Activated gamma-delta T cell treated with Interleukin-2 at 50 U/mL for 16 hours (primary cell): ENCODE results near the gene DOCK10.

Source experiments
- DNase-seq: peaks from one replicate; pipeline ENCODE4 v3.0.0-alpha.2; 2020

Gene DOCK10

GRCh38 chr2:224869601-224870233 lies 172.6 kb downstream of the DOCK10 start:
- DNase-seq, result no peak

DNA sequence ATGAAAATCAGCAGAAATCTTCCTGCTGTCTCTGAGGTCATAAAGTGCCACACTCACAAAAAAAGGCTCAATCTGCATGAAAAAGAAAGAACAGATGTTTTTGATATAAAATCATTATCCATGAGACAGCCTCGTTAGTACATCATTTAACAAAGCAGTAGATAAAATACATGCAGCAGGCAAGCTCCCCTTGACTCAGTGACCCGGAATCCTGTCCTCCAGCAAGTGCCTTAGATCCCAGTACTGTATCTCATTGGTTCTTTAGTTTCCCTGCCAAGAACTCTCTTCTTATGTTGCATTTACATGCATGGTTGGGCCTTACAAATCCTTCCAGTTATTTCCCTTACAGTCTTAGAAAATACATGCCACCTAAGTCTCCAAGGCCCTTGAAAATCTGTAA lies 177.3 kb downstream of the DOCK10 start:
- no peak for DNase-seq

DNA sequence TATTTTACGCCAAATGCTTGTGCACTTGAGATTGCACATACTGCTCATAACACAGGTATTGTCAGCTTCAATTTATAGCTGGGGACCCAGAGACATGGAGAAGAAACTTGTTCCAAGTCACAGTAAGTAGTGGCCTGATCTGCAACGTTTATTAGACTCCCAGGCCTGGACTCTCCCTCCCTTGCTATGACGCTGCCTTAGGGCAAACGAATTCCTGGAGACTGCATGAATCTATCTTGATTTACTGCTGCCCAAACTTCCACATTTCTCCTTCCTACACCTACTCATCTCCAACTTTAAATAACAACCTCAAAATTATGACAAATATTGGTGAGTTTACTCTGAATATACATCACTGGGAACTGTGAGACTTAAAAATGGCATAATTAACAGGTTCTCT lies 181.0 kb downstream of the DOCK10 start:
- DNase-seq, result no peak

DNA sequence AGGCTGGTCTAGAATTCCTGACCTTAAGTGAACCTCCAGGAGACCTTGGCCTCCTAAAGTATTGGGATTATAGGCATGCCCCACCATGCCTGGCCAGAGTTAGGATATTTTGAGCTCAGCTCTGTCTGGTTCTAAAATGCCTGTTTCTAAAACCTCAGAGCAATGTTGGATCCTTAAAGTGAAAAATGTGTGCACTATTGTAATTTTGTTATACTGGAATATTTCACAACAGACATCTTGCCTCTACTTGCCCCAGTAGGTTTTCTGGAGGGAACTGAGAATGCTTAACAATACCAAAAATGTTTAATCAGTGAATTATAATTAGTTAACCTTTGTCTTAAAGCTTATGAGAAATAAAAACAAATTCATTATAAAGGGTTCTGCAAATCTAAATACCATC lies 181.5 kb downstream of the DOCK10 start:
- DNase-seq, result no peak

- no peak for DNase-seq
These were observed 190.5 kb downstream of the DOCK10 start for GRCh38 chr2:224851811-224852210.

- no peak for DNase-seq
These were observed 192.2 kb downstream of the DOCK10 start for GRCh38 chr2:224850081-224850480.

DNA sequence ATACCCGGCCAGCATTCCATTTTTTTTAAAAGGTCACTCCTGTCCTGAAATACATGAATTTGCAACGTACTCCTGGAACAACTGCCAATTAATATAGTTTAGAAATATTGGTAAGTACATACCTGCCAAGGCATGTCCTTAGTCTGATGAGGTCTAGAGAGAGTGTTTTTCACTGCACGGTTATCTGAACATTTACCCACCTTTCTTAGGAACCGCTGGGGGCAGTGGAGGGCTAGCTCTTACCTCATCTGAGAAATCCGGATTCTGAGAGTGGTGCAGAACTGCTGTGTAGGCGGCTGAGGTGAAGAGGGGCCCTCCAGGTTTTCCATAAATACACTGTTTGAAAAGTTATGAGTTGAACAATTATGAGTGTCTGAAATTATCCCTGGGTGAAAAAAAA lies 193.0 kb downstream of the DOCK10 start:
- DNase-seq, result no peak

DNA sequence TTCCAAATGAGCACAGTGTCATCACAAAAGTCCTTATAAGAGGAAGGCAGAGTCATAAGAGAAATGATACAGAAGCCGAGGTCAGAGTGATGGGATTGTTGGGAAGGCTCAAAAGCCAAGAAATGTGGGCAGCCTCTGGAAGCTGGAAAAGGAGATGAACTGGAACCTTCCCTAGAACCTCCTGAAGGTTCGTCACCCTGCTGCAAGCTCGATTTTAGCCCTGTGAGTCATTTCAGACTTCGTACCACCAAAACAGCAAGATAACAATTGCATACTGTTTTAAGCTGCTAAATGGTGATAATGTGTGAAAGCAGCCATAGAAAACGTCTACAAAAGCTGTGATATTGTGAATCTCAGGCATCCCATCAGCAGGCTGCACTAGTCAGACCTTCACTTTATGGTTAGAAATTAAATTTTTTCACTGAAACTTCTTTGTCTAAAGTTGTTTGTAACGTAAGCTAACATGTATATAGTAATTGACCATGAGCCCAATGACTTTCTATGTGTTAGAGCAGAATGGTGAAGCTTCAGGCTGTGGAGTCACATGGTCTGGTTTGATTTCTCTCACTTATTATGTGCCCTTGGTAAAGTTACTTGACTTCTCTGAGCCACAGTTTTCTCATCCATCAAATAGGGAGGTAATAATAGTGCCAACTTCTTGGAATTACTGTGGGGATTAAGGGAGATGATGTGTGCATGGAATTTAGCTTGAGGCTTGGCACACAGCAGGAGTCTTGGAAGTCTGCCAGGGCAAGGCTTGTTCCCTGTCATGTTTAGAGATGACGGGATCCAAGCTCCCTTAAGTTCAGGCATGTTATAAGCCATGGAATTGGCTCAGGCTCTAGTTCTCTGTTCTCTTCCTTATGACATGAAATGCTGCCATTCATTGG lies 194.1 kb downstream of the DOCK10 start:
- no peak for DNase-seq

DNA sequence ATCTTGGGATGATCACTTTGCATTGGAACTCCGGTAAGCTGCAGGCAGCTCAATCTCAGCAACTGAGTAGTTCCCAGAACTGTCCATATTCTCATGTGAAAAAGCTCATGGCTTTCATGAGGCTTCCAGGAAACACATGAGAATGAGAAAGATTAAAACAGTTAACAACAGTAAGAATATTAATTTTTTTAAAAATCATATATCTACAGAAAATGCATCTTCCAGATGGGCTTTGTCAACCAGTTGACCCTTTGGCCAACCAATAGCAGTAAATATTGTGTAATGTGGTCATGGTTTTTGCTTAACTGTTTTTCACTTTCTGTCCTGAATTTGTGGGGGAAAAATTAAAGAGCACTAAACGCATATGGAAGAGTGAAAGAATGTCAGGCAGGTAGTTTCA lies 194.9 kb downstream of the DOCK10 start:
- DNase-seq, result no peak

- no peak for DNase-seq
These were observed 195.6 kb downstream of the DOCK10 start for GRCh38 chr2:224846686-224847085.

DNA sequence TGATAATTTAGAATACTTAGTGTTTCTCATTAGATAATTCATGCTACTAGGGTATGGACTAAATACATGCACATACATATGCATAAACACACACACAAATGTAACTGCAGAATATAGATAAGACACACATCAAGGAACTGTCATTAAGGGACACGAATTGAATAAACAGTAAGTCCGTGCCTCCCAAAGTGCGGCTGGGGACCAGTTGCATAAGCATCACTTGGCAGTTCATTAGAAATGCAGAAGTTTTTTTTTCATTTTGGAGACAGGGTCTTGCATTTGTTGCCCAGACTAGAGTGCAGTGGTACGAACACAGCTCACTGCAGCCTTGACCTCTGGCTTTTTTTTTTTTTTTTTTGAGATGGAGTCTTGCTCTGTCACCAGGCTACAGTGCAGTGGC lies 196.1 kb downstream of the DOCK10 start:
- DNase-seq, result no peak

GRCh38 chr2:224843141-224843540 lies 199.1 kb downstream of the DOCK10 start:
- no peak for DNase-seq

DNA sequence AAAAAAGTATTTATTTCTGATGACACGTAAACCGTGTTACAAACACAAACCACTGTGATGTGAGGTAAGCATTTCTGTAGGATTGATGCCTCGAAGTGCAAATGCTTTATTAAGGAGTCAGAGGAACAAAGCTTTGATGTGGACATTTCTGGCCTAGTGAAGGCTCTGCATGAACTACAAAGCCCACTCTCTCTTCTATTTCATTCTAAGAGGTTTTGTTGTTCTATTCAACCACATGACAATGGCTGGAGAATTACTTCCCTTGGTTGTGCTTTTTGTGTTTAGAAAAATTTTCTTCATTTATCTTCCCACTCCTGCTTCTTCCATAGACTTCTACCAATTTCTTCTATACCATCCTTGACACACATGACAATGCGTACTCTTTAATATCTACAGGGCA lies 200.4 kb downstream of the DOCK10 start:
- DNase-seq, result no peak

DNA sequence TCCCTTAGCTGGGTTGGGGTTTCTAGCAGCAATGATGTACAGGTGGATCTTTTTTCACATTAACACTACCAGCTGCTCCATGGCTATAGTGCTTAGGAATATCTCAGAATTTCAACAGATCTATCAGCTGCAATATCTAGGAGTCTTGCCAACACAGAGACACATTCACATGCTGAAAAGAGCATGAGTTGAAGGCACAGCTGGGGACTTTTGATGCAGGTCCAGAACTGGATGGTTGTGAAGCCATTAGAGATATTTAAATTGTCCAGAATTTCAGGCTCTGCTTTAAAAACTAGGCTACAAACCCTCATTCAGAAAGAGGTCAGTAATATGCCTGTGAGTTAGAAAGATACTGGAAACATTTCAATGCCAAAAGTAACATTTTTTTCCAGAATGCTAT lies 203.9 kb downstream of the DOCK10 start:
- DNase-seq, result no peak

- DNase-seq, result no peak
These were observed 204.7 kb downstream of the DOCK10 start for GRCh38 chr2:224837558-224837957.

GRCh38 chr2:224837066-224837465 lies 205.2 kb downstream of the DOCK10 start:
- DNase-seq, result no peak

- no peak for DNase-seq
These were observed 206.0 kb downstream of the DOCK10 start for GRCh38 chr2:224836263-224836662.

- no peak for DNase-seq
These were observed 206.9 kb downstream of the DOCK10 start for GRCh38 chr2:224835405-224835804.

GRCh38 chr2:224833986-224834385 lies 208.3 kb downstream of the DOCK10 start:
- DNase-seq, result no peak

GRCh38 chr2:224832207-224832606 lies 210.1 kb downstream of the DOCK10 start:
- DNase-seq, result no peak

DNA sequence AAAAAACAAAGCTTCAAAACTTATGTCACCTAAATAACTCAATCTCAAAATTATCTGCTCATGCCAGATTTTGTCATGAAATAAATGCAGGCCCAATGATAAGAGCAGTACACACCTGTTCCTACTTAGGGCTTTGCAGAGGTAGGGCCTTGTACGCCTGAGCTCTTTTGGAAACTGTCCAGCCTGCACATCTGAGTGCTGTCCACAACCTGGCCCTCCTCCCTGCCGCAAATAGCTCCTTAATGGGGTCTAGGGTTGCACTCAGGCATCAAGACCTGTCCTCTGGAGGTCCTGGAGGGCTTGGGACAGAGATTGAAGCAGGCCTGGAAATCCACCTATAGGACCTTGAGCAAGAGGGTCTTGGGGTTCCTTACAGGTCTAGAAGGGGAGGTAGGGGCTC lies 210.7 kb downstream of the DOCK10 start:
- no peak for DNase-seq

DNA sequence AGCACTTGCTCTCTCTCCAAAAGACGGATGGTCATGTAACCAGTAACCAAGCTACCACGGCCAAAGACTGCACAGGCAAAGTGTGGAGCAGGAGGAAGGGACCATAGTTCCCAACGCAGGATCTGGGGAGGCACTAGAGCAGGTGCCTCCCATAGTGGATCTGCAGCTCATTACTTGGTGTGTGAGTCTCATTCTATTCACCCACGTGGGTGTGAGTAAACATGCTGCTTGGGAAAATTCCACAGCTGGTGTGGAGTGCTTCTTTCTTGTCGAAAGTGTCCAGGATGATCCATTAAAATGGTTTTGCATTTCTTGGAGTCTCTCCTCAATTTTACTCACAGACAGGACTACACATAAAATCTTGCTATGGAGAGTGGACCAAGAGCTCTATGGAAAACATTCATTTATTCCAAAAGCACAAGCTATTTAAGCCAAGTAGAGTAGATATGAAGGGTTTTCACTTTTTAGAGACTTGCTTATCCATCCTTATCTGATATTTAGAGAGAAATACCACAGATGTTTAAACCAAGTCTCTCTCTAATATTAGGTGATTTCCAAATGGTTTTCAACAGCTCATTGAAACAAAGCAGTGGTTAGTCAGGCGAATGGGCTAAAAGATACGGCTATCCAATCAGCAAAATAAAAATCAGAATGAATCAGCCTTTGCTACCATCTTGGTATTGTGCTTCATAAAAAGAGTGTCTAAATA lies 221.8 kb downstream of the DOCK10 start:
- no peak for DNase-seq

- DNase-seq, result no peak
These were observed 223.2 kb downstream of the DOCK10 start for GRCh38 chr2:224819075-224819474.

- DNase-seq, result no peak
These were observed 224.6 kb downstream of the DOCK10 start for GRCh38 chr2:224817676-224818075.
